HG03571 (cell line): ENCODE measurements around the gene AP3D1.
"Not testable (repeated sequence)": the region's sequence is repeated elsewhere in the genome, so short reads cannot be mapped to it uniquely, and the experiment has no call there.

Source experiments
- ATAC-seq: cut with Tn5 transposase; IDR thresholded peaks from one replicate; pipeline ENCODE4 v1.9.1; 2021; ENCODE audit not compliant: unreplicated experiment

Gene AP3D1

GRCh38 chr19:2157452-2157851 lies 6.1 kb upstream of the AP3D1 start:
- no peak for ATAC-seq

- no peak for ATAC-seq
Observed at GRCh38 chr19:2154587-2155075, 3.3 kb upstream of the AP3D1 start.

- ATAC-seq = peak; percentile 18
Observed at GRCh38 chr19:2150794-2151338, 500 bp downstream of the AP3D1 start.

GRCh38 chr19:2149980-2150793 lies 1.2 kb downstream of the AP3D1 start:
- ATAC-seq = no peak

GRCh38 chr19:2148482-2149135 lies 2.8 kb downstream of the AP3D1 start:
- ATAC-seq = no peak

GRCh38 chr19:2145831-2146241 lies 5.5 kb downstream of the AP3D1 start:
- no peak for ATAC-seq

- ATAC-seq = no peak
Observed at GRCh38 chr19:2144190-2144589, 7.2 kb downstream of the AP3D1 start.

- ATAC-seq = no peak
Observed at GRCh38 chr19:2142173-2142829, 9.1 kb downstream of the AP3D1 start.

GRCh38 chr19:2140138-2140569 lies 11.2 kb downstream of the AP3D1 start:
- ATAC-seq = no peak

GRCh38 chr19:2139385-2140137 lies 11.8 kb downstream of the AP3D1 start:
- no peak for ATAC-seq

GRCh38 chr19:2138061-2138728 lies 13.2 kb downstream of the AP3D1 start:
- no peak for ATAC-seq

- no peak for ATAC-seq
Observed at GRCh38 chr19:2136796-2137195, 14.6 kb downstream of the AP3D1 start.

GRCh38 chr19:2135474-2136402 lies 15.6 kb downstream of the AP3D1 start:
- no peak for ATAC-seq

GRCh38 chr19:2132731-2133490 lies 18.5 kb downstream of the AP3D1 start:
- ATAC-seq = no peak

- ATAC-seq = no peak
Observed at GRCh38 chr19:2132191-2132590, 19.2 kb downstream of the AP3D1 start.

GRCh38 chr19:2131012-2131975 lies 20.1 kb downstream of the AP3D1 start:
- ATAC-seq = not testable (repeated sequence)
